T-helper 2 cell treated with Interferon-gamma antibody and Interleukin-4, amounts not matched to agents 5 μg/mL and 100 μg/mL, for 36 hours (primary cell): Measurements from ENCODE around the gene ARPC1B.
"Not testable (repeated sequence)": the region's sequence is repeated elsewhere in the genome, so short reads cannot be mapped to it uniquely, and the experiment has no call there.

Experiments used
- DNase-seq: peaks from one replicate; pipeline ENCODE4 v3.0.0; 2021; ENCODE audit warnings: low spot score
- H3K27ac Mint-ChIP-seq: one replicate; pipeline ENCODE4 v1.8.0; 2021; ENCODE audit warnings: mild to moderate bottlenecking, mixed read lengths
- H3K27me3 Mint-ChIP-seq: one replicate; pipeline ENCODE4 v1.8.0; 2021; ENCODE audit warnings: low read depth, mixed read lengths
- H3K36me3 Mint-ChIP-seq: one replicate; pipeline ENCODE4 v1.8.0; 2021; ENCODE audit warnings: low read depth, mixed read lengths
- H3K4me1 Mint-ChIP-seq: one replicate; pipeline ENCODE4 v1.8.0; 2021; ENCODE audit warnings: low read depth, mixed read lengths
- H3K4me3 Mint-ChIP-seq: one replicate; pipeline ENCODE4 v1.8.0; 2022; ENCODE audit warnings: mild to moderate bottlenecking, moderate library complexity, mixed read lengths
- H3K9me3 Mint-ChIP-seq: one replicate; pipeline ENCODE4 v1.8.0; 2021; ENCODE audit warnings: mixed read lengths

ARPC1B gene

GRCh38 chr7:99374111-99375064 lies at the start of gene ARPC1B:
TSS of gene ARPC1B (plus strand) at chr7:99374730. CDS start at chr7:99385715, 10,985 bp downstream.
- H3K27me3 Mint-ChIP-seq, result no peaks in the 10 kb centered on the region
- H3K27ac Mint-ChIP-seq, result peak within 1 kb of the TSS; percentile 63
- H3K36me3 Mint-ChIP-seq, result peaks cover 21% of the 10 kb centered on the region
- H3K4me1 Mint-ChIP-seq, result peaks cover 19% of the 10 kb centered on the region
- H3K9me3 Mint-ChIP-seq, result no peaks in the 10 kb centered on the region
- H3K4me3 Mint-ChIP-seq, result peak within 1 kb of the TSS; percentile 79
- peak; percentile 81 for DNase-seq

DNA sequence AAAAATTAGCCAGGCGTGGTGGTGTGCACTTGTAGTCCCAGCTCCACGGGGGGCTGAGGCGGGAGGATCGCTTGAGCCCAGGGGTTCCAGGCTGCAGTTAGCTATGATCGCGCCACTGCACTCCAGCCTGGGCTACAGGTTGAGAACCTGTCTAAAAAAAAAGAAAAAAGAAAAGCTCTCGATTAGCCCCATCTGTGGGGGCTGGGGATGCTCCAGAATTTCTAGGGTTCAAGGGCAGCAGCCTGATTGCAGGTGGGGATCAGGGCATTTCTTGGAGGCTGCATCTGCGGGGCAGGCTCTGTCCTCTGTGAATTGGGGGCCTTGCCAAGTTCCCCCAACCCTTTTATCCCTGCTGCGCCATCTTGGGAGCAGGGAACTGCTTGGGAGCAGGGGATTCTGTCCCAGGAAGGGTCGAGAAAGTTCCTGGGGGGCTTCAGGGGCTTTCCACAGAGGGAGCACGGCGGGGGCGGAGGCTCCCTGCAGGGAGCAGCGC lies 49.5 kb upstream of the ARPC1B start:
- no peak for DNase-seq
- Mint-ChIP-seq H3K27ac (peak overlapping the region; percentile 84), H3K4me3 (peak overlapping the region; percentile 92), H3K4me1 (peaks cover 27% of the 10 kb centered on the region), H3K36me3 (peaks cover 13% of the 10 kb centered on the region), H3K27me3 (peaks cover 2% of the 10 kb centered on the region), H3K9me3 (no peaks in the 10 kb centered on the region)

GRCh38 chr7:99325592-99326407 lies 48.7 kb upstream of the ARPC1B start, which contains the start of gene ARPC1A:
TSS of gene ARPC1A (plus strand) at chr7:99325898. CDS start at chr7:99333354, 7,456 bp downstream.
- Mint-ChIP-seq H3K27me3 (peaks cover 2% of the 10 kb centered on the region), H3K9me3 (no peaks in the 10 kb centered on the region), H3K4me1 (peaks cover 34% of the 10 kb centered on the region), H3K36me3 (peaks cover 18% of the 10 kb centered on the region), H3K27ac (peak within 1 kb of the TSS; percentile 84), H3K4me3 (peak within 1 kb of the TSS; percentile 92)
- peak; percentile 93 for DNase-seq

DNA sequence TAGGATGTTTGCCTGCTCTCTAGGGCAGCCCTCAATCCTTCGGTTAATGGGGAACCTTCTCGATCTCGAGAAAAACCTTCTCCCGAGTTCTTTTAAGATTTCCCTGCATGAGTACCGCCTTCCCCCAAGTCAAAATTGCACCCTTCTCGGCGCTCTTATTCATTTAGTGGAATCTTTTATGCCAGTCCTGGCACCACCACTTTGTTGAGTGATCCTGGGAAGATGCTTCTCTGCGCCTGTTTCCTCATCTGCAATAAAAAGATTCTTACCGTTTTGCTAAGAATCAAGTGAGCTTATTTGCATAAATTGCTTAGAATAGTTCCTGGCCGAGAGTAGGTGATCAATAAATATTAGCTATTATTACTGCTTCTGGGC lies 48.1 kb upstream of the ARPC1B start:
- DNase-seq, result no peak
- Mint-ChIP-seq H3K27ac (peak overlapping the region; percentile 84), H3K4me3 (peak overlapping the region; percentile 92), H3K36me3 (peaks cover 18% of the 10 kb centered on the region), H3K9me3 (no peaks in the 10 kb centered on the region), H3K27me3 (peaks cover 2% of the 10 kb centered on the region), H3K4me1 (peaks cover 38% of the 10 kb centered on the region)

DNA sequence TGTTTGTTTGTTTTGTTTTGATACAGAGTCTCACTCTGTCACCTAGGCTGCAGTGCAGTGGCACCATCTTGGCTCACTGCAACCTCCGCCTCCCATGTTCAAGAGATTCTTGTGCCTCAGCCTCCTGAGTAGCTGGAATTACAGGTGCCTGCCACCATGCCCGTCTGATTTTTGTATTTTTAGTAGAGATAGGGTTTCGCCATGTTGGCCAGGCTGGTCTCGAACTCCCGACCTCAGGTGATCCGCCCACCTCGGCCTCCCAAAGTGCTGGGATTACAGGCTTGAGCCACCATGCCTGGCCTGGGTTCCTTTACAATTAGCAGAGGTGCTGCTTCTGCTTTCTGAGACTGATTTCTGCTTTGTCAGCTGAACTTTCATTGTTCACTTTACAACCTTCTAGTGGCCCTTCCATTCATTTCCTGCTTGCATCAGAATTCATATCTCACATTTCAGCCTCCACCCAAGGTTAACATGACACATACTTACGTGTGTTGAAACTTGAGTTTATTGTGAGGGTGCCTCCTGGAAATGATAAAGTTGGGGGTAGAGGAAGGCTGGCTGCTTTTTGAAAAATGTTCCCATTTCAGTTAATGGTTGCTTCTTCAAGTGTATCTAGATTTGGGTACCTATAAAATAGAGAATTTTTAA lies 44.1 kb upstream of the ARPC1B start:
- not testable (repeated sequence) for H3K9me3 Mint-ChIP-seq, H3K27me3 Mint-ChIP-seq
- H3K27ac Mint-ChIP-seq, result peak overlapping the region; percentile 90
- H3K36me3 Mint-ChIP-seq, result peaks cover 38% of the 10 kb centered on the region
- H3K4me3 Mint-ChIP-seq, result peak overlapping the region; percentile 81
- H3K4me1 Mint-ChIP-seq, result peaks cover 38% of the 10 kb centered on the region
- peak; percentile 40 for DNase-seq

DNA sequence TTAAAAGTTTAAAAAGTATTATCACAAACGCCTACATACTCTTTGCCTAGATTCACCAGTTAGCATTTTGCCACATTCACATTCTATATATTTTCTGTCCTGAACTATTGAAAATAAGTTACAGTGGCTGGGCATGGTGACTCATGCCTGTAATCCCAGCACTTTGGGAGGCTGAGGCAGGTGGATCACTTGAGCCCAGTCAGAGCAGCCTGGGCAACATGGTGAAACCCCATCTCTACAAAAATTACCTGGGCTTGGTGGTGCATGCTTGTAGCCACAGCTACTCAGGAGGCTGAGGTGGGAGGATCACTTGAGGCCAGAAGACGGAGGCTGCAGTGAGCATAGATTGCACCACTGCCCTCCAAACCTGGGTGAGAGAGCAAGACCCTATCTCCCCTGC lies 43.5 kb upstream of the ARPC1B start:
- peaks cover 38% of the 10 kb centered on the region for H3K4me1 Mint-ChIP-seq
- no peaks in the 10 kb centered on the region for H3K27me3 Mint-ChIP-seq
- H3K9me3 Mint-ChIP-seq, result no peaks in the 10 kb centered on the region
- H3K27ac Mint-ChIP-seq, result peak overlapping the region; percentile 90
- DNase-seq, result peak; percentile 11
- peaks cover 39% of the 10 kb centered on the region for H3K36me3 Mint-ChIP-seq
- no peak overlapping the region for H3K4me3 Mint-ChIP-seq

GRCh38 chr7:99339595-99339994 lies 34.9 kb upstream of the ARPC1B start:
- Mint-ChIP-seq H3K36me3 (peaks cover 52% of the 10 kb centered on the region), H3K9me3 (no peaks in the 10 kb centered on the region), H3K27ac (no peak overlapping the region), H3K4me3 (no peak overlapping the region), H3K27me3 (no peaks in the 10 kb centered on the region), H3K4me1 (no peaks in the 10 kb centered on the region)
- DNase-seq, result no peak

DNA sequence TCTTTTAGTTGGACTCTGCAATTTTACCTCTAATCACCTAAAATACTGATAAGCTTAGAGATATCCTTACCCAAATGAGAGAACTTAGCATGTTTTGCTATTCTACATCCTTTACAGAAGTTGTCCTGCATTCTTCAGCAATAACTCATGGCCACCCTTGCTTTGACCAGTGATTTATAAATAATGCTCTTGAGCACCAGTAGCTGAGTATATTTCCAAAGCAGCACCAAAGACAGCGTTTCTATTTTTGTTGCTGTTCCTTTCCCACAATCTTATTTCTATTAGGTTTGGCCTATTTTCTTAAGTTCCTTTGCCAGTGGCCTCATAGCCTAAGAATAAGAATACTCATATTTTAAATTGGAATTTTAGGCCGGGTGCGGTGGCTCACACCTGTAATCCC lies 33.9 kb upstream of the ARPC1B start:
- Mint-ChIP-seq H3K4me1 (no peaks in the 10 kb centered on the region), H3K4me3 (no peak overlapping the region), H3K9me3 (no peaks in the 10 kb centered on the region), H3K27ac (no peak overlapping the region), H3K27me3 (no peaks in the 10 kb centered on the region), H3K36me3 (peaks cover 53% of the 10 kb centered on the region)
- no peak for DNase-seq

DNA sequence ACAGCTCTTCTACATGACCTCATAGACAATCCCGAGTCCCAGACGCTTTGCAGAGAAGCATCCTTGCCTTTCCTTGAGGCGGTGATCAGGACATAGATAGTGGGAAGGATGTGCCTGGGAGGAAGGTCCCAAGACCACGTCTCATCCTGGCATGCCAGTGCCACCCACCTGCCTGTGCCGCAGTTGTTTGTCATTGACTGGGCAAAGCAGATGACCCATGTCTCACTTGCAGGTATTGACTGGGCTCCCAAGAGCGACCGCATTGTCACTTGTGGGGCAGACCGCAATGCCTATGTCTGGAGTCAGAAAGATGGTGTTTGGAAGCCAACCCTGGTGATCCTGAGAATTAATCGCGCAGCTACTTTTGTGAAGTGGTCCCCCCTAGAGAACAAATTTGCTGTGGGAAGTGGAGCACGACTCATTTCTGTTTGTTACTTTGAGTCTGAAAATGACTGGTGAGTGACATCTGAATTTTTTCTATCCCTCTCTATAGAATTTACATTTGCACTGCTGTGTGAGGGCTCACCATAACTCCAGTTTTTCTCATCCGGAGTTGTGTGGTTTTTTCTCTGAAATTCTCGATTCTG lies 30.4 kb upstream of the ARPC1B start:
- no peaks in the 10 kb centered on the region for H3K9me3 Mint-ChIP-seq
- H3K4me3 Mint-ChIP-seq, result no peak overlapping the region
- H3K27ac Mint-ChIP-seq, result no peak overlapping the region
- peaks cover 49% of the 10 kb centered on the region for H3K36me3 Mint-ChIP-seq
- no peaks in the 10 kb centered on the region for H3K4me1 Mint-ChIP-seq
- no peaks in the 10 kb centered on the region for H3K27me3 Mint-ChIP-seq
- DNase-seq, result no peak

DNA sequence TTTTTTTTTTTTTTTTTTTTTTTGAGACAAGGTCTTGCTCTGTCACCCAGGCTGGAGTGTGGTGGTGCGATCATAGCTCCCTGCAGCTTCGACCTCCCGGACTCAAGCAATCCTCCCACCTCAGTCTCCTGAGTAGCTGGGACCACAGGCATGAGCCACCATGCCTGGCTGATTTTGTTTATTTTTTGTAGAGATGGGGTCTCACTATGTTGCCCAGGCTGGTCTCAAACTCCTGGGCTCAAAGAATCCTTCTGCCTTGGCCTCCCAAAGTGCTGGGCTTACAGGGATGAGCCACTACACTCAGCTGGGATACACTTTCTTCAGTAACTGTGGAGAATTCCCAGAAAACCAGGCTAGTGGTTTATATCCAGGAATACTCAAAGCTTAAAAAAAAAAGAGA lies 23.9 kb upstream of the ARPC1B start:
- peaks cover 35% of the 10 kb centered on the region for H3K36me3 Mint-ChIP-seq
- not testable (repeated sequence) for H3K9me3 Mint-ChIP-seq, H3K4me1 Mint-ChIP-seq, H3K4me3 Mint-ChIP-seq, H3K27me3 Mint-ChIP-seq, H3K27ac Mint-ChIP-seq, DNase-seq

- Mint-ChIP-seq H3K4me1 (no peaks in the 10 kb centered on the region), H3K4me3 (no peak overlapping the region), H3K36me3 (peaks cover 39% of the 10 kb centered on the region), H3K27ac (no peak overlapping the region), H3K27me3 (no peaks in the 10 kb centered on the region), H3K9me3 (no peaks in the 10 kb centered on the region)
- DNase-seq, result no peak
Observed at GRCh38 chr7:99352247-99352646, 22.3 kb upstream of the ARPC1B start.

DNA sequence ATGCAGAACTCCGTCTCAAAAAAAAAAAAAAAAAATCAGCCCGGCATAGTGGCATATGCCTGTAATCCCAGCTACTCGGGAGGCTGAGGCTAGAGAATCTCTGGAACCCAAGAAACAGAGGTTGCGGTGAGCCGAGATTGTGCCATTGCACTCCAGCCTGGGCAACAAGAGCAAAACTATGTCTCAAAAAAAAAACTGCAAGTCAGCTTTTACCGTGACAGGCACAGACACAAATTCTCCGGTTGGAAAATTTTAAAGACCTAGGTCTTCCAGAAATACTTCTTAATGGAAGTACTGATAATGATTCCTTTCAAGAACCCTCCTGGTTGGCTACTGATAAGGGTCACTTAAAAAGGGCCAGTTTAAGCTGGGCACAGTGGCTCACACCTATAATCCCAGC lies 19.4 kb upstream of the ARPC1B start:
- H3K36me3 Mint-ChIP-seq, result peaks cover 43% of the 10 kb centered on the region
- no peak for DNase-seq
- H3K9me3 Mint-ChIP-seq, result no peaks in the 10 kb centered on the region
- H3K27ac Mint-ChIP-seq, result no peak overlapping the region
- no peak overlapping the region for H3K4me3 Mint-ChIP-seq
- H3K27me3 Mint-ChIP-seq, result no peaks in the 10 kb centered on the region
- H3K4me1 Mint-ChIP-seq, result no peaks in the 10 kb centered on the region

DNA sequence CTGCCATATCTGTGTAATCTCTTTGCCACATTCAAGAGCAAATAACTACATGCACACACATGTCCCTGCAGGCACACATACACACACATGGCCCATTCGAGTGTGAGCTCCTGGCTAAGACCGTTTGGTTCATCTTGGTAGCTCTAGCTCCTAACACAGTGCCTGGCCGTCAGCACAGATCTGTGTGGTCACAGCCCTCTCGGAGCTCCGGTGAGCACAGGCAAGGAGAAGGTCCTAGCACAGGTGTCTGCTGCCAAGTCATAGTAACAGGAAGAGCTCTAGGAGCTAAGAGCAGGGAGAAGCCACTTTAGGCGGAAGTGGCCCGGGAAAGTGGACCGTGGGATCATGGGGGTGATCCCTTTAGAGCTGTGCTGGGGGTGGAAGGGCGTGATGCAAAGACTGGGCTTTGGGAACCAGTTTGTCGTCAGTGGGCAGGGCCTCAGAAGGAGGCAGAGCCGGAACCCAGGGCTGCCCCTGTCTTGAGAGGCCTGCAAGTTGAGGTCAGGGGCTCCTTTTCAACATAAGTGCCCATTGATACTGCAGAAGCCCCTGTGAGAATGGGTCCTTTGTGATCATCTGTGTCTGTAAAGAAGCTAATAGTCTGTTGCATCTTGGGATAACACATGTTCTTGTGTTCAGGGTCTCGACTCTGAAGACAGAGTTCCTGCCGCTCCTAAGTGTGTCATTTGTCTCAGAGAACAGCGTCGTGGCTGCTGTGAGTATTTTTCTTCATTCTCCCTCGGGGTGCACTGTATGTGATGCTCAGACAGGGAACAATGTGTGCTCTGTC lies 16.6 kb upstream of the ARPC1B start:
- Mint-ChIP-seq H3K9me3 (no peaks in the 10 kb centered on the region), H3K36me3 (peaks cover 38% of the 10 kb centered on the region), H3K4me3 (no peak overlapping the region), H3K27ac (no peak overlapping the region), H3K4me1 (no peaks in the 10 kb centered on the region), H3K27me3 (no peaks in the 10 kb centered on the region)
- no peak for DNase-seq
